H9 (cell line): ENCODE data around the gene SNAP25. TPM values are rescaled to one million over a fixed set of nuclear protein-coding genes. Genes with fewer than 3 reads are reported as not detected.

Source experiments
- DNase-seq: peaks from one replicate; pipeline ENCODE4 v3.0.0-alpha.2; 2017
- H2AFZ ChIP-seq: one replicate; pipeline ENCODE4 v1.6.1; 2013; ENCODE audit warnings: mild to moderate bottlenecking, low read length, control low read depth, moderate library complexity
- H2AK5ac ChIP-seq: 2 replicates; pipeline ENCODE4 v1.6.1; 2013; ENCODE audit warnings: low read length, control low read depth, mixed read lengths; ENCODE audit not compliant: insufficient read length
- H2BK120ac ChIP-seq: one replicate; pipeline ENCODE4 v1.6.1; 2013; ENCODE audit warnings: low read depth, mild to moderate bottlenecking, low read length, control low read depth, inconsistent platforms; ENCODE audit not compliant: poor library complexity, severe bottlenecking
- H2BK12ac ChIP-seq: 2 replicates; pipeline ENCODE4 v1.6.1; 2013; ENCODE audit warnings: low read length, control low read depth, mixed read lengths, low read depth; ENCODE audit not compliant: insufficient read length
- H2BK15ac ChIP-seq: 2 replicates; pipeline ENCODE4 v1.6.1; 2013; ENCODE audit warnings: low read depth, low read length, control low read depth
- H2BK20ac ChIP-seq: one replicate; pipeline ENCODE4 v1.6.1; 2013; ENCODE audit warnings: low read depth, mild to moderate bottlenecking, low read length, control low read depth, inconsistent platforms; ENCODE audit not compliant: poor library complexity, severe bottlenecking
- H2BK5ac ChIP-seq: 2 replicates; pipeline ENCODE4 v1.6.1; 2013; ENCODE audit warnings: low read length, control low read depth, mixed read lengths; ENCODE audit not compliant: insufficient read length
- H3K14ac ChIP-seq: 2 replicates; pipeline ENCODE4 v1.6.1; 2013; ENCODE audit warnings: low read length, control low read depth; ENCODE audit not compliant: insufficient read depth
- H3K18ac ChIP-seq: 2 replicates; pipeline ENCODE4 v1.6.1; 2013; ENCODE audit warnings: low read depth, mild to moderate bottlenecking, mixed read lengths, low read length, control low read depth; ENCODE audit not compliant: insufficient read length
- H3K23ac ChIP-seq: 2 replicates; pipeline ENCODE4 v1.6.1; 2013; ENCODE audit warnings: low read length, control low read depth, mixed read lengths, low read depth; ENCODE audit not compliant: insufficient read length
- H3K23me2 ChIP-seq: 2 replicates; pipeline ENCODE4 v1.6.1; 2013; ENCODE audit warnings: low read depth, mild to moderate bottlenecking, mixed read lengths, low read length, control low read depth; ENCODE audit not compliant: insufficient read length, poor library complexity, severe bottlenecking
- H3K27ac ChIP-seq: 2 replicates; pipeline ENCODE4 v1.5.1; 2013; ENCODE audit warnings: low read length, control low read depth, mixed read lengths, low read depth; ENCODE audit not compliant: insufficient read length
- H3K27me3 ChIP-seq: 2 replicates; pipeline ENCODE4 v1.6.1; 2013; ENCODE audit warnings: low read length, control low read depth, inconsistent platforms; ENCODE audit not compliant: insufficient read depth
- H3K4ac ChIP-seq: 2 replicates; pipeline ENCODE4 v1.6.1; 2013; ENCODE audit warnings: low read depth, mild to moderate bottlenecking, control low read depth, inconsistent platforms, low read length, moderate library complexity
- H3K4me1 ChIP-seq: 2 replicates; pipeline ENCODE4 v1.6.1; 2013; ENCODE audit warnings: low read length, control low read depth, inconsistent platforms; ENCODE audit not compliant: insufficient read depth
- H3K4me2 ChIP-seq: 2 replicates; pipeline ENCODE4 v1.6.1; 2013; ENCODE audit warnings: low read length, control low read depth, mixed read lengths; ENCODE audit not compliant: insufficient read length, insufficient read depth
- H3K56ac ChIP-seq: 2 replicates; pipeline ENCODE4 v1.6.1; 2013; ENCODE audit warnings: low read depth, mild to moderate bottlenecking, mixed read lengths, low read length, control low read depth; ENCODE audit not compliant: insufficient read length
- H3K79me1 ChIP-seq: 2 replicates; pipeline ENCODE4 v1.6.1; 2013; ENCODE audit warnings: low read depth, mild to moderate bottlenecking, moderate library complexity, low read length, control low read depth, inconsistent platforms; ENCODE audit not compliant: insufficient read depth, poor library complexity, severe bottlenecking
- H3K79me2 ChIP-seq: 2 replicates; pipeline ENCODE4 v1.6.1; 2013; ENCODE audit warnings: low read length, control low read depth, inconsistent platforms; ENCODE audit not compliant: insufficient read depth
- H3K9ac ChIP-seq: 2 replicates; pipeline ENCODE4 v1.6.1; 2013; ENCODE audit warnings: low read length, control low read depth, mixed read lengths; ENCODE audit not compliant: insufficient read length; ENCODE audit errors: extremely low read depth
- H3K9me3 ChIP-seq: one replicate; pipeline ENCODE4 v1.6.1; 2013; ENCODE audit warnings: low read depth, low read length, inconsistent platforms; ENCODE audit not compliant: control insufficient read depth
- H3T11ph ChIP-seq: one replicate; pipeline ENCODE4 v1.6.1; 2013; ENCODE audit warnings: mild to moderate bottlenecking, low read length, control low read depth, inconsistent platforms
- H4K20me1 ChIP-seq: one replicate; pipeline ENCODE4 v1.6.1; 2013; ENCODE audit not compliant: control insufficient read depth, insufficient read length, insufficient read depth
- H4K5ac ChIP-seq: 2 replicates; pipeline ENCODE4 v1.6.1; 2013; ENCODE audit warnings: low read depth, mild to moderate bottlenecking, mixed read lengths, low read length, control low read depth; ENCODE audit not compliant: insufficient read length
- H4K8ac ChIP-seq: replicated peaks from 2 replicates; pipeline ENCODE4 v1.6.1; 2013; ENCODE audit warnings: low read length, control low read depth, mixed read lengths, low read depth; ENCODE audit not compliant: insufficient read length
- H4K91ac ChIP-seq: 2 replicates; pipeline ENCODE4 v1.6.1; 2013; ENCODE audit warnings: low read depth, mild to moderate bottlenecking, moderate library complexity, mixed read lengths, low read length, control low read depth; ENCODE audit not compliant: insufficient read length
- H3K27ac Mint-ChIP-seq, 3 experiments: 2 replicates in 2 of 3; 3 replicates in 1 of 3; pipeline ENCODE4 v1.8.0; 2020 to 2021; ENCODE audit warnings: mixed read lengths in 3 of 3, mild to moderate bottlenecking in 1 of 3, moderate library complexity in 1 of 3
- H3K27me3 Mint-ChIP-seq: 2 replicates; pipeline ENCODE4 v1.8.0; 2021; ENCODE audit warnings: low read depth, mild to moderate bottlenecking, moderate library complexity, mixed read lengths
- H3K36me3 Mint-ChIP-seq, 3 experiments: 2 replicates in 2 of 3; 3 replicates in 1 of 3; pipeline ENCODE4 v1.8.0; 2020 to 2021; ENCODE audit warnings: low read depth in 3 of 3, mixed read lengths in 3 of 3; ENCODE audit not compliant: insufficient read depth in 1 of 3
- H3K4me1 Mint-ChIP-seq, 2 experiments: 2 replicates each; pipeline ENCODE4 v1.8.0; 2020; ENCODE audit warnings: mixed read lengths in 2 of 2
- H3K4me3 Mint-ChIP-seq, 2 experiments: 2 replicates in 1 of 2; 3 replicates in 1 of 2; pipeline ENCODE4 v1.8.0; 2020 to 2021; ENCODE audit warnings: mild to moderate bottlenecking in 2 of 2, mixed read lengths in 2 of 2, moderate library complexity in 1 of 2
- H3K9me3 Mint-ChIP-seq, 2 experiments: 2 replicates in 1 of 2; 3 replicates in 1 of 2; pipeline ENCODE4 v1.8.0; 2020; ENCODE audit warnings: mild to moderate bottlenecking in 2 of 2, mixed read lengths in 2 of 2, moderate library complexity in 1 of 2
- total RNA-seq: library from RNA; stranded (reverse); gene quantifications from 2 replicates; pipeline ENCODE4 v1.2.1, GENCODE V29; 2021
- TF ChIP-seq, protein P1 (sequence below): fragments of 200-600 bp; sonication (generic); conservative IDR thresholded peaks from 3 replicates; pipeline ENCODE4 v1.8.0; 2021; ENCODE audit warnings: antibody characterized with exemption, mild to moderate bottlenecking

Gene SNAP25
- total RNA-seq, 1 experiment from 2014 or later, result 0.13 TPM

DNA sequence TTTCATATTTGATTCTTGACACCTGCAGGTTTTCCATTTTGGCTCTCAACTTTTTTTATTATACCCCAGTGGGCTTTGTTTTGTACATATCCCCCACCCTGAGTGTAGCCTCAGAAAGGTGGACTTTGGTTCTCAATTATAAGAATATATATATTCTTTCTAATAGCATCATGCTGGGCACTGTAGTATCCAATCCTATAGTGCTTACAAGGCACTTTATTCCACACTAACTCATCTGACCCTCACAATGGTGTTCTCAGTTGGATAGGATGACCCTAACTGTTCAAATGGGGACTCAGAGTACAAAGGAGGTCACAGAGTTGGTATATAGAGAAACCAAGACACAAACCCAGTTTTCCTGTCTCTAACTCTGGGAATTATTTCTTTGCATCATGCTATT, 48.9 kb upstream of the SNAP25 start:
- Histone ChIP-seq H3K4me1 (no peaks in the 10 kb centered on the region), H3K23ac (no peak overlapping the region), H2BK15ac (no peak overlapping the region), H4K5ac (no peak overlapping the region), H3K4me2 (no peak overlapping the region), H4K8ac (no peak overlapping the region), H3K18ac (no peak overlapping the region), H3K56ac (no peak overlapping the region), H2AFZ (no peak overlapping the region), H4K20me1 (no peaks in the 10 kb centered on the region), H3K4ac (no peak overlapping the region), H3K27me3 (no peaks in the 10 kb centered on the region), H3K9me3 (no peaks in the 10 kb centered on the region), H2BK20ac (no peak overlapping the region), H2BK5ac (no peak overlapping the region), H3K23me2 (no peaks in the 10 kb centered on the region), H2BK120ac (no peak overlapping the region), H4K91ac (no peak overlapping the region), H2BK12ac (no peak overlapping the region), H3K79me1 (no peaks in the 10 kb centered on the region), H3K14ac (no peak overlapping the region), H3K9ac (no peak overlapping the region), H2AK5ac (no peak overlapping the region), H3T11ph (no peak overlapping the region), H3K79me2 (no peaks in the 10 kb centered on the region), H3K27ac (no peak overlapping the region)
- peaks cover 0 to 1% (median 0%) of the 10 kb centered on the region in 3 experiments; a peak in 1 of 7 replicates for H3K36me3 Mint-ChIP-seq
- no peak overlapping the region for H3K4me3 Mint-ChIP-seq
- peaks cover 0 to 3% of the 10 kb centered on the region in 2 experiments; a peak in 1 of 5 replicates for H3K9me3 Mint-ChIP-seq
- TF ChIP-seq, protein P1, sequence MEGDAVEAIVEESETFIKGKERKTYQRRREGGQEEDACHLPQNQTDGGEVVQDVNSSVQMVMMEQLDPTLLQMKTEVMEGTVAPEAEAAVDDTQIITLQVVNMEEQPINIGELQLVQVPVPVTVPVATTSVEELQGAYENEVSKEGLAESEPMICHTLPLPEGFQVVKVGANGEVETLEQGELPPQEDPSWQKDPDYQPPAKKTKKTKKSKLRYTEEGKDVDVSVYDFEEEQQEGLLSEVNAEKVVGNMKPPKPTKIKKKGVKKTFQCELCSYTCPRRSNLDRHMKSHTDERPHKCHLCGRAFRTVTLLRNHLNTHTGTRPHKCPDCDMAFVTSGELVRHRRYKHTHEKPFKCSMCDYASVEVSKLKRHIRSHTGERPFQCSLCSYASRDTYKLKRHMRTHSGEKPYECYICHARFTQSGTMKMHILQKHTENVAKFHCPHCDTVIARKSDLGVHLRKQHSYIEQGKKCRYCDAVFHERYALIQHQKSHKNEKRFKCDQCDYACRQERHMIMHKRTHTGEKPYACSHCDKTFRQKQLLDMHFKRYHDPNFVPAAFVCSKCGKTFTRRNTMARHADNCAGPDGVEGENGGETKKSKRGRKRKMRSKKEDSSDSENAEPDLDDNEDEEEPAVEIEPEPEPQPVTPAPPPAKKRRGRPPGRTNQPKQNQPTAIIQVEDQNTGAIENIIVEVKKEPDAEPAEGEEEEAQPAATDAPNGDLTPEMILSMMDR, result no peak
- DNase-seq, result no peak
- peaks cover 7 to 9% of the 10 kb centered on the region in 2 experiments for H3K4me1 Mint-ChIP-seq
- peaks cover 38% of the 10 kb centered on the region for H3K27me3 Mint-ChIP-seq
- H3K27ac Mint-ChIP-seq, result no peak overlapping the region
